WTC11 (cell line): ENCODE measurements around the gene MYL4.

Experiments used
- CTCF ChIP-seq: fragments of 200-600 bp; IDR thresholded peaks from 2 replicates; pipeline ENCODE4 v1.8.0; 2022; ENCODE audit warnings: antibody characterized with exemption
- JUN ChIP-seq: sonication (generic); formaldehyde crosslinking; IDR thresholded peaks from 2 replicates; pipeline ENCODE4 v1.8.0; 2023; ENCODE audit warnings: mild to moderate bottlenecking, missing genetic modification reagents

GRCh38 chr17:47220531-47220999 is 11.4 kb downstream of the MYL4 start:
- no peak for TF ChIP-seq JUN (CRISPR knock-in tag)
- no peak for TF ChIP-seq CTCF
